Smooth muscle cell (in vitro differentiated cells): ENCODE results near the gene GPX7. TPM values are rescaled to one million over a fixed set of nuclear protein-coding genes. Genes with fewer than 3 reads are reported as not detected.

Experiments
- DNase-seq: peaks from one replicate; lab custom pipeline; 2025; ENCODE audit not compliant: unreplicated experiment; lab: John Stamatoyannopoulos, UW
- H2AFZ ChIP-seq: fragments of 200-600 bp; sonication (generic); 2 replicates; pipeline ENCODE4 v1.6.0; 2016; ENCODE audit warnings: antibody characterized with exemption, low read depth, mild to moderate bottlenecking
- H3F3A ChIP-seq: fragments of 200-600 bp; sonication (generic); 2 replicates; pipeline ENCODE4 v1.6.0; 2017; ENCODE audit warnings: antibody characterized with exemption, low read depth
- H3K27ac ChIP-seq: fragments of 200-600 bp; sonication (generic); 2 replicates; pipeline ENCODE4 v1.5.1; 2016; ENCODE audit warnings: low read depth, mild to moderate bottlenecking
- H3K27me3 ChIP-seq: fragments of 200-600 bp; sonication (generic); 2 replicates; pipeline ENCODE4 v1.6.1; 2016; ENCODE audit warnings: low read depth, mild to moderate bottlenecking
- H3K36me3 ChIP-seq: fragments of 200-600 bp; sonication (generic); 2 replicates; pipeline ENCODE4 v1.5.1; 2016; ENCODE audit warnings: low read depth
- H3K4me1 ChIP-seq: fragments of 200-600 bp; sonication (generic); 2 replicates; pipeline ENCODE4 v1.5.1; 2016; ENCODE audit warnings: low read depth
- H3K4me2 ChIP-seq: fragments of 200-600 bp; sonication (generic); 2 replicates; pipeline ENCODE4 v1.6.0; 2016; ENCODE audit warnings: mild to moderate bottlenecking
- H3K4me3 ChIP-seq: fragments of 200-600 bp; sonication (generic); 2 replicates; pipeline ENCODE4 v1.5.1; 2016; ENCODE audit warnings: mild to moderate bottlenecking
- H3K79me2 ChIP-seq: fragments of 200-600 bp; sonication (generic); 2 replicates; pipeline ENCODE4 v1.6.0; 2016; ENCODE audit warnings: low read depth, mild to moderate bottlenecking
- H3K9ac ChIP-seq: fragments of 200-600 bp; sonication (generic); 2 replicates; pipeline ENCODE4 v1.6.0; 2016; ENCODE audit warnings: low read depth
- H3K9me3 ChIP-seq: fragments of 200-600 bp; sonication (generic); replicated peaks from 2 replicates; pipeline ENCODE4 v1.5.1; 2016; ENCODE audit warnings: low read depth
- H4K20me1 ChIP-seq: fragments of 200-600 bp; sonication (generic); 2 replicates; pipeline ENCODE4 v1.6.0; 2016; ENCODE audit warnings: low read depth
- WGBS: methylation state at CpG from one replicate; pipeline ENCODE4 v1.1.7; 2016; ENCODE audit warnings: low lambda C conversion rate; 5-methylcytosine and 5-hydroxymethylcytosine counted together
- polyA plus RNA-seq: library from polyadenylated mRNA; unstranded; fragments of >200 nt; fragmentation: Nextera tagmentation; extraction: Ambion mirVana; gene quantifications from 2 replicates; pipeline ENCODE4 v1.2.1, GENCODE V29; 2016
- total RNA-seq: library from RNA; depleted of rRNA; stranded (reverse); fragments of >200 nt; gene quantifications from 2 replicates; pipeline ENCODE4 v1.2.3, GENCODE V29; 2014
- TF ChIP-seq, protein P1 (sequence below): fragments of 200-600 bp; sonication (generic); IDR thresholded peaks from 2 replicates; pipeline ENCODE4 v1.5.1; 2017; ENCODE audit warnings: borderline replicate concordance, mild to moderate bottlenecking, antibody characterized with exemption; ENCODE audit not compliant: insufficient read depth, poor library complexity, severe bottlenecking

Gene GPX7
- total and polyA plus RNA-seq, 2 experiments from 2014 or later, result 164 to 192 TPM

DNA sequence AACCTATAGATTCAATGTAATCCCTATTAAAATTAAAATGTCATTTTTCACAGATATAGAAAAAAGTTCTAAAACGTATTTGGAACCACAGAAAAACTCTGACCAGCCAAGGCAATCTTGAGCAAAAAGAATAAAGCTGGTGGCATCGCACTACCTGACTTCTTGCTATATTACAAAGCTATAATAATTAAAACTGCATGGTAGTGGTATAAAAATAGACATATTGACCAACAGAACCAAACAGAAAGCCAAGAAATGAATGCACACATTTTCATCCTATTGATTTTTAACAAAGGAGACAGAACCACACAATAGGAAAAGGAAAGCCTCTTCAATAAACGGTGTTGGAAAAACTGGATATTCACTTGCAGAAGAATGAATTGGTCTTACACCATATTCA is 21.6 kb downstream of the GPX7 start:
- DNase-seq, result no peak
- 91% methylated on average over 3 of the region's 3 CpGs for WGBS
- H3K4me1 ChIP-seq, result no peaks in the 10 kb centered on the region

DNA sequence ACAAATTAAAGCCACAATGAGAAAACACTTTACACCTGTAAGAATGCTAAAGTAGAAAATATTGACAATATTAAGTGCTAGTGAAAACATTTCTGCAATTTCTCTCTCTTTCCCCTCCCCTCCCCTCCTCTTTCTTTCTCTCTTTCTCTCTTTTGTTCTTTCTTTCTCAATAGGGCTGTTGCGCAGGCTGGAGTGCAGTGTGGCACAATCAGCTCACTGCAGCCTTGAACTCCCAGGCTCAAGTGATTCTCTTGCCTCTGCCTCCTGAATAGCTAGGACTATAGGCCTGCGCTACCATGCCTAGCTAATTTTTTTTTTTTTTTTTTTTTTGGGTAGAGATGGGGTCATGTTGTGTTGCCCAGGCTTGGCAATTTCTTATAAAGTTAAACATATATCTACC is 24.9 kb downstream of the GPX7 start:
- no peak overlapping the region for H3K27ac ChIP-seq
- H3K4me1 ChIP-seq, result no peaks in the 10 kb centered on the region
- no peak overlapping the region for H3K4me2 ChIP-seq
- H2AFZ ChIP-seq, result no peak overlapping the region
- H3K36me3 ChIP-seq, result no peaks in the 10 kb centered on the region
- 95% methylated on average over 2 of the region's 2 CpGs for WGBS
- no peaks in the 10 kb centered on the region for H4K20me1 ChIP-seq
- H3K27me3 ChIP-seq, result peaks cover 2% of the 10 kb centered on the region
- DNase-seq, result no peak
- H3F3A ChIP-seq, result no peaks in the 10 kb centered on the region
- TF ChIP-seq, protein P1, sequence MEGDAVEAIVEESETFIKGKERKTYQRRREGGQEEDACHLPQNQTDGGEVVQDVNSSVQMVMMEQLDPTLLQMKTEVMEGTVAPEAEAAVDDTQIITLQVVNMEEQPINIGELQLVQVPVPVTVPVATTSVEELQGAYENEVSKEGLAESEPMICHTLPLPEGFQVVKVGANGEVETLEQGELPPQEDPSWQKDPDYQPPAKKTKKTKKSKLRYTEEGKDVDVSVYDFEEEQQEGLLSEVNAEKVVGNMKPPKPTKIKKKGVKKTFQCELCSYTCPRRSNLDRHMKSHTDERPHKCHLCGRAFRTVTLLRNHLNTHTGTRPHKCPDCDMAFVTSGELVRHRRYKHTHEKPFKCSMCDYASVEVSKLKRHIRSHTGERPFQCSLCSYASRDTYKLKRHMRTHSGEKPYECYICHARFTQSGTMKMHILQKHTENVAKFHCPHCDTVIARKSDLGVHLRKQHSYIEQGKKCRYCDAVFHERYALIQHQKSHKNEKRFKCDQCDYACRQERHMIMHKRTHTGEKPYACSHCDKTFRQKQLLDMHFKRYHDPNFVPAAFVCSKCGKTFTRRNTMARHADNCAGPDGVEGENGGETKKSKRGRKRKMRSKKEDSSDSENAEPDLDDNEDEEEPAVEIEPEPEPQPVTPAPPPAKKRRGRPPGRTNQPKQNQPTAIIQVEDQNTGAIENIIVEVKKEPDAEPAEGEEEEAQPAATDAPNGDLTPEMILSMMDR, result no peak
- H3K9ac ChIP-seq, result no peak overlapping the region
- no peaks in the 10 kb centered on the region for H3K79me2 ChIP-seq
- H3K9me3 ChIP-seq, result no peaks in the 10 kb centered on the region
- no peak overlapping the region for H3K4me3 ChIP-seq

More for the DNA sequence above, 21.6 kb downstream of the GPX7 start:
- Histone ChIP-seq H3K36me3 (no peaks in the 10 kb centered on the region), H3K27ac (no peak overlapping the region), H3K9ac (no peak overlapping the region), H2AFZ (no peak overlapping the region), H3K79me2 (no peaks in the 10 kb centered on the region), H3K4me2 (no peak overlapping the region), H3K27me3 (no peaks in the 10 kb centered on the region), H3K9me3 (no peaks in the 10 kb centered on the region), H3K4me3 (no peak overlapping the region), H3F3A (no peaks in the 10 kb centered on the region), H4K20me1 (no peaks in the 10 kb centered on the region)
- TF ChIP-seq, protein P1, result no peak

DNA sequence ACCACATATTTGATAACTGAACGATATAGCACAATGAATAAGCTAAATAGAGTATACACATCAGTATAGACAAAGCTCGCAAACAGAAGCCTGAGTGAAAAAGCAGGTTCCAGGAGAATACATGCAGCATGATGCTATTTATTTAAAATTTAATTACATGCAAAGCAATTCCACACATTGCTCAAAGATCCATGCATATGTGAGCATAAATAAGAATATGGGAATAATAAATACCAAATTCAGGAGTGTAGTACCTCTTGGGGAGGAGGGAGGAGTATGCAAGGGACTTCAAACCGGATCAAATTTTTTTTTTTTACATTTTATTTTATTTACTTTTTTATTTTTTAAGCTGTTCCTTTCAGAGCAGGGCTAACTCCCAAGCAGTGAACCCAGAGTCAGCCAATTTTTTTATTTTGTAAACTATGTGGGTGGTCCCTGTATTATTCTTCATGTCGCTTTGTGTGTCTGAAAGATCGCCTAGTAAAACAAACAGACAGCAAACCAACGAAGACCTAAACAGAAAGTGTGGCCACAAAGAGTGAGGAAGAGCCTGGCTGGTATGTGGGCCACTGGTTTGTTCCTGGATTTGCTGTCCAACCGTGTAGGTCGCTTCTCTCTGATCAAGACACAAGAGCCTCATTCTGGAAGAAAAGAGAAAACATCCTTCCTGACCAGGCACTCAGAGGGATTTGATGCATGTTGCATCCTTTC is 26.6 kb downstream of the GPX7 start:
- Histone ChIP-seq H3K4me2 (no peak overlapping the region), H3K36me3 (no peaks in the 10 kb centered on the region), H4K20me1 (no peaks in the 10 kb centered on the region), H3K4me3 (no peak overlapping the region), H3K4me1 (no peaks in the 10 kb centered on the region), H3K9me3 (no peaks in the 10 kb centered on the region), H3K9ac (no peak overlapping the region), H2AFZ (no peak overlapping the region), H3K27ac (no peak overlapping the region), H3K79me2 (no peaks in the 10 kb centered on the region), H3F3A (no peaks in the 10 kb centered on the region), H3K27me3 (peaks cover 18% of the 10 kb centered on the region)
- TF ChIP-seq, protein P1, result no peak
- no peak for DNase-seq
- WGBS, result 79% methylated on average over 8 of the region's 8 CpGs

DNA sequence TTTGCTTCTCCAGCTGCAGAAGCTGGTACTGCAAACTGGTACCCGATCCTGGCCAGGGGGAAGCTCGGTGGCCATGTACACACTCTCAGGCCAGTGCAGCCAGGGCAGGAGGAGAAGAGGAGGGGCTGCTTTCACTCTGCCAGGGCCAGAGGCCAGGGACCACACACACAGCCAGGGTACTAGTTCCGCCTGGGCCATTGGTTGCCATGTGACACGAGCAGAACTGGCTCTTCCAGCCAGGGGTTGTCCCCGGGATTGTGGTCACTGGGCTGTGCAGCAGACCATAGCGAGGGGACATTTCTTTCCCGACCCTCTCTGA is 27.1 kb downstream of the GPX7 start:
- H3K27ac ChIP-seq, result no peak overlapping the region
- H3K4me2 ChIP-seq, result no peak overlapping the region
- no peaks in the 10 kb centered on the region for H3F3A ChIP-seq
- no peak overlapping the region for H3K9ac ChIP-seq
- WGBS, result 79% methylated on average over 7 of the region's 7 CpGs
- H3K79me2 ChIP-seq, result no peaks in the 10 kb centered on the region
- no peak overlapping the region for H2AFZ ChIP-seq
- no peaks in the 10 kb centered on the region for H4K20me1 ChIP-seq
- no peak overlapping the region for H3K4me3 ChIP-seq
- no peaks in the 10 kb centered on the region for H3K9me3 ChIP-seq
- TF ChIP-seq, protein P1, result no peak
- H3K36me3 ChIP-seq, result no peaks in the 10 kb centered on the region
- no peaks in the 10 kb centered on the region for H3K4me1 ChIP-seq
- H3K27me3 ChIP-seq, result peaks cover 22% of the 10 kb centered on the region
- DNase-seq, result no peak
